ENCODE results near the gene EEF2. TPM values are rescaled to one million over a fixed set of nuclear protein-coding genes. Genes with fewer than 3 reads are reported as not detected.
"Not testable (repeated sequence)": the region's sequence is repeated elsewhere in the genome, so short reads cannot be mapped to it uniquely, and the experiment has no call there.

The EEF2 gene
- total RNA-seq, 1 experiment from 2014 or later = 3,126 TPM

DNA sequence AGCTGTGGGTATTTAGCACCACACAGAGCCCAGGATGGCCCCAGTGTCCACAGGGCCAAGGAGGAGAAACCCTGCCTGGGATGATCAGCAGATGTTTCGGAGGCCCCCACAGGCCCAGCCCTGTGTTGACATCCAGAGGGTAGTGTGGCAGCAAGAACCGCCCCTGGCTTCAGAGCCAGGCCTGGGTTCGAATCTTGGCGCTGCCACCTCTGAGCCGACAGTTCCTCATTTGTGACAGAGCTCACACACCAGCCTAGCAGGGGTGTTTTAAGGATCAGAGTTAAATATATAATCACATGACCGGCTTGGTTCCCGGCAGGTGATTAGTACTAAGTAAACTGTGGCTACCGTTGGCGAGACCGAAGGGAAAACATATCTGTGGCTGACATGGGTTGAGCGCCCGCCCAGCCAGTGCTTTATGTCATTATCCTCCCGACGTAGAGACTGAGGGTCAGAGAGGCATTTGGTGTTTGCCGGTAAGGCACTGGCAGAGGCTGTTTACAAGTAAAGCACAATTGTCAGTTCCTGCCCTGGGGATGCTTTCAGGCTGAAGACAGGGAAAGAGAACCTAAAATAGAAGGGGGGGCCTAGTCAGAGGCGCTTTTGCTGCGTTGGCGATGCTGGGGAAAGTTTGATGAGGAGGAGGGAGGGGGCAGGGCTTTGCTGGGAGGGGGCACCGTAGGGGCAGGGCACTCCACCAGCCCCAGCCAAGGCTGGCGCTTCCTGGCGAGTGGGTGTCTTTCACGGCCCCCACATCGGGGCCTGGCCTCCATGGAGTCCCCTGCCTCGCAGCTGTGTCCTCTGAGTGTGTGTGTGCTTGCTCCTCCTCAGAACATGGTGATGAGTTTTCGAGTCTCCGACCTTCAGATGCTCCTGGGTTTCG lies 27.1 kb upstream of the EEF2 start:
- no peak overlapping the region for H3K27ac Mint-ChIP-seq (ENCODE audit: low read depth, unreplicated experiment)
- no peak overlapping the region for H3K4me3 Mint-ChIP-seq (ENCODE audit: unreplicated experiment)
- intact Hi-C loops (cut with micrococcal nuclease) = no loop called here
- BruUV-seq (replicated peaks) = no TSS peak
- CTCF ChIA-PET = no interaction called here
- H3K9me3 Mint-ChIP-seq (ENCODE audit: unreplicated experiment) = no peaks in the 10 kb centered on the region
- POLR2A ChIA-PET = no interaction called here
- no peak for DNase-seq (ENCODE audit: unreplicated experiment)
- peaks cover 17% of the 10 kb centered on the region for H3K4me1 Mint-ChIP-seq (ENCODE audit: insufficient read depth, unreplicated experiment)
- TF ChIP-seq, protein P1, sequence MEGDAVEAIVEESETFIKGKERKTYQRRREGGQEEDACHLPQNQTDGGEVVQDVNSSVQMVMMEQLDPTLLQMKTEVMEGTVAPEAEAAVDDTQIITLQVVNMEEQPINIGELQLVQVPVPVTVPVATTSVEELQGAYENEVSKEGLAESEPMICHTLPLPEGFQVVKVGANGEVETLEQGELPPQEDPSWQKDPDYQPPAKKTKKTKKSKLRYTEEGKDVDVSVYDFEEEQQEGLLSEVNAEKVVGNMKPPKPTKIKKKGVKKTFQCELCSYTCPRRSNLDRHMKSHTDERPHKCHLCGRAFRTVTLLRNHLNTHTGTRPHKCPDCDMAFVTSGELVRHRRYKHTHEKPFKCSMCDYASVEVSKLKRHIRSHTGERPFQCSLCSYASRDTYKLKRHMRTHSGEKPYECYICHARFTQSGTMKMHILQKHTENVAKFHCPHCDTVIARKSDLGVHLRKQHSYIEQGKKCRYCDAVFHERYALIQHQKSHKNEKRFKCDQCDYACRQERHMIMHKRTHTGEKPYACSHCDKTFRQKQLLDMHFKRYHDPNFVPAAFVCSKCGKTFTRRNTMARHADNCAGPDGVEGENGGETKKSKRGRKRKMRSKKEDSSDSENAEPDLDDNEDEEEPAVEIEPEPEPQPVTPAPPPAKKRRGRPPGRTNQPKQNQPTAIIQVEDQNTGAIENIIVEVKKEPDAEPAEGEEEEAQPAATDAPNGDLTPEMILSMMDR (IDR thresholded peaks at IDR 0.05; ENCODE audit: unreplicated experiment) = no peak
- no peaks in the 10 kb centered on the region for H3K27me3 Mint-ChIP-seq (ENCODE audit: insufficient read depth, unreplicated experiment)
- peaks cover 15% of the 10 kb centered on the region for H3K36me3 Mint-ChIP-seq (ENCODE audit: insufficient read depth, unreplicated experiment)

DNA sequence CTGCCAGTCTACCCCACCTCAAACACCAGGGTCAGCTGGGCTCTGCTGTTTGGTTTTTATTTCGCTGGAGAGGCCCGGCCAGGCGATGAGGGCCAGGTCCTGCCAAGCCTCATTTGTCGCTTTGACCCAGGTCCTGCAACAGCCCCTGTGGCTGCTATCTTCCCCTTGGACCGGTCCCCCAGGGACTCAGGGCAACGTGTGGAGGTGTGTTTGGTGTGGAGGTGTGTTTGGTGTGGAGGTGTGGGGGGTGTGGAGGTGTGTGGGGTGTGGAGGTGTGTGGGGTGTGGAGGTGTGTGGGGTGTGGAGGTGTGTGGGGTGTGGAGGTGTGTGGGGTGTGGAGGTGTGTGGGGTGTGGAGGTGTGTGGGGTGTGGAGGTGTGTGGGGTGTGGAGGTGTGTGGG lies 26.2 kb upstream of the EEF2 start:
- POLR2A ChIA-PET; H3K9me3 Mint-ChIP-seq (ENCODE audit: unreplicated experiment); intact Hi-C loops (cut with micrococcal nuclease); DNase-seq (ENCODE audit: unreplicated experiment); BruUV-seq (replicated peaks); H3K27me3 Mint-ChIP-seq (ENCODE audit: insufficient read depth, unreplicated experiment); CTCF ChIA-PET; H3K27ac Mint-ChIP-seq (ENCODE audit: low read depth, unreplicated experiment); H3K4me3 Mint-ChIP-seq (ENCODE audit: unreplicated experiment): not testable (repeated sequence)
- peaks cover 11% of the 10 kb centered on the region for H3K36me3 Mint-ChIP-seq (ENCODE audit: insufficient read depth, unreplicated experiment)
- peaks cover 17% of the 10 kb centered on the region for H3K4me1 Mint-ChIP-seq (ENCODE audit: insufficient read depth, unreplicated experiment)

DNA sequence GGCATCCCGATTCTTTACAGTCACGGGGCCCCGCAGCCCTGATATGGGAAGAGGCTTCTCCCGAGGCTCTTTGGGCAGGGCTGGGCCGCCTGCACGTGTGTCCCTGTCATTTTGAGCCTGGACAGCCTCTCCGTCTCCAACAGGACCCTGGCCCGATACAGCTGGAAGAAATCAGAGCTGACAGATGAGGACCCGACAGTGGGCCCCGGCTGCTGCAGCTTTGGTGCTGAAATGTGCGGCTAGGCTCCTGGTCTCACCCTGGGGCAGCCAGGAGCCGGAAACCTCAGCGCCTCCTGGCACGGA lies 25.5 kb upstream of the EEF2 start:
- Mint-ChIP-seq H3K9me3 (ENCODE audit: unreplicated experiment) (no peaks in the 10 kb centered on the region), H3K4me3 (ENCODE audit: unreplicated experiment) (no peak overlapping the region), H3K27ac (ENCODE audit: low read depth, unreplicated experiment) (no peak overlapping the region), H3K4me1 (ENCODE audit: insufficient read depth, unreplicated experiment) (peaks cover 17% of the 10 kb centered on the region), H3K36me3 (ENCODE audit: insufficient read depth, unreplicated experiment) (peaks cover 11% of the 10 kb centered on the region), H3K27me3 (ENCODE audit: insufficient read depth, unreplicated experiment) (no peaks in the 10 kb centered on the region)
- intact Hi-C loops (cut with micrococcal nuclease) = no loop called here
- CTCF ChIA-PET = no interaction called here
- DNase-seq (ENCODE audit: unreplicated experiment) = no peak
- POLR2A ChIA-PET = no interaction called here
- TF ChIP-seq, protein P1 (IDR thresholded peaks at IDR 0.05; ENCODE audit: unreplicated experiment) = no peak
- BruUV-seq (replicated peaks) = no TSS peak

DNA sequence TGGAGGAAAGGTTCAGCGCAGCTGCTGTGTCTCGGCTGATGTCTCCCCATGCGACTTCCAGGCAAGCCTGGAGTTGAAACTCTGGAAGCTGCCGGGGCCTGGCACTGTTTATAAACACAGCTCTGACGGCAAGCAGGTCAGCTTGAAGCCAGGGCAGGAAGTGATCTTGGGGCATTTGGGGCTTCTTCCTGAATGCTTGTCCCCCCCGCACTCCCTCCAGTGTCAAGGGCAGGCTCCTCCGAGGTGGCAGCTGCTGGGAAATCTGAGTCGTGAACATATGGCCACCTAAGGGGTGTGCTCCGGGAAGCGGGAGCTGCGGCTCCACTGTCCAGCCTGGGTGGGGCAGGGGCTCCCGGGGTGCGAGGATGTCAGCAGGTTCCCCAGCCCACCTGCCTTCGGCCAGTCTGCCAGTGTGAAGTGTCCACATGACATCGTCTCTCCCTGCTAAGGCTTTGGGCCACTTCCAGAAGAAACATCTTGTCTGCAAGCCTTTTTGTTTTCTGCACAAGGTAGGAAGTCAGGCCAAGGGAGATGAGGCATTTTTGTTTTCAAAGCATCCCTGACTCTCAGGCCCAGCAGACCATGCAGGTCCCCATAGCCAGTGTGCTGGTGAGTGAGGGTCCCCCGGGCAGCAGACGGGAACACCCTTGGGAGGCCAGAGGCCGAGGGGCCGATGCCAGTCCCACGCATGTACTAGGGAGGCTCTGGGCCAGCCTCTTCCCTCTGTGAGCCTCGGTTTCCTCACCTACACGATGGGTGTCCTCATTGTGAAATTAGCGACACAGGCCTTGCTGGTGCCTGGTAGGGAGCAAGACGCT lies 24.9 kb upstream of the EEF2 start:
- Mint-ChIP-seq H3K4me1 (ENCODE audit: insufficient read depth, unreplicated experiment) (peaks cover 17% of the 10 kb centered on the region), H3K9me3 (ENCODE audit: unreplicated experiment) (no peaks in the 10 kb centered on the region), H3K27me3 (ENCODE audit: insufficient read depth, unreplicated experiment) (no peaks in the 10 kb centered on the region), H3K36me3 (ENCODE audit: insufficient read depth, unreplicated experiment) (peaks cover 11% of the 10 kb centered on the region), H3K27ac (ENCODE audit: low read depth, unreplicated experiment) (no peak overlapping the region), H3K4me3 (ENCODE audit: unreplicated experiment) (no peak overlapping the region)
- no TSS peak for BruUV-seq (replicated peaks)
- intact Hi-C loops (cut with micrococcal nuclease) = loop anchor here (5.0 kb wide), 1 partner anchor 42 kb away; no protein-coding TSS in a partner anchor
- POLR2A ChIA-PET = interaction anchor here (0.7 to 4.8 kb wide), 2 partner anchors 22 to 25 kb away, joined by 5 to 46 read pairs; partner anchors contain the start of gene EEF2
- CTCF ChIA-PET = interaction anchor here (0.6 to 0.8 kb wide), 2 partner anchors 190 to 230 kb away, joined by 3 read pairs; no protein-coding TSS in a partner anchor
- no peak for DNase-seq (ENCODE audit: unreplicated experiment)
- TF ChIP-seq, protein P1 (IDR thresholded peaks at IDR 0.05; ENCODE audit: unreplicated experiment) = no peak

All from MCF 10A (cell line).